B cell (primary cell): ENCODE data around the gene PPP1R3D. TPM values are rescaled to one million over a fixed set of nuclear protein-coding genes. Genes with fewer than 3 reads are reported as not detected.

Source experiments
- ATAC-seq: fragments of 200-7000 bp; cut with Tn5 transposase; one replicate; pipeline ENCODE4 v1.10.0; 2021; ENCODE audit warnings: low read depth, mild to moderate bottlenecking, moderate number of reproducible peaks, moderate library complexity
- CTCF ChIA-PET: fragments of 350-600 bp; sonication (Branson Sonifier 250); formaldehyde crosslinking; loops from one replicate; lab custom pipeline; 2021; ENCODE audit warnings: antibody characterized with exemption, inconsistent platforms; lab: Charles Lee
- POLR2A ChIA-PET: fragments of 350-600 bp; sonication (Branson Sonifier 250); formaldehyde crosslinking; loops from one replicate; lab custom pipeline; 2021; ENCODE audit warnings: antibody characterized with exemption; lab: Charles Lee
- DNase-seq: peaks from one replicate; pipeline ENCODE4 v3.0.0; 2013
- H2AFZ ChIP-seq: 2 replicates; pipeline ENCODE4 v1.6.1; 2012; ENCODE audit warnings: mild to moderate bottlenecking, low read depth, low read length; ENCODE audit not compliant: insufficient read depth, poor library complexity, severe bottlenecking
- H3K27ac ChIP-seq, 2 donors: 1 replicate in 1 of 2; 2 replicates in 1 of 2; pipeline ENCODE4 v1.5.1; 2012 to 2013; ENCODE audit warnings: low read length in 2 of 2, mild to moderate bottlenecking in 2 of 2, moderate library complexity in 1 of 2
- H3K27me3 ChIP-seq, 4 experiments: fragments of 200-600 bp in 1 of 4; sonication (generic) in 1 of 4; replicated peaks in 1 of 4; 1 replicate in 2 of 4; 2 replicates in 2 of 4; pipeline versions ENCODE4 v1.6.1 to v1.7.0; 2013 to 2016; ENCODE audit warnings: low read length in 3 of 4, mild to moderate bottlenecking in 2 of 4, mixed read lengths in 1 of 4, moderate library complexity in 1 of 4; ENCODE audit not compliant: insufficient read depth in 4 of 4, control insufficient read depth in 3 of 4; ENCODE audit errors: control extremely low read depth in 1 of 4
- H3K36me3 ChIP-seq, 2 experiments: replicated peaks in 1 of 2; 1 replicate in 1 of 2; 2 replicates in 1 of 2; pipeline versions ENCODE4 v1.6.1 to v1.7.1; 2013; ENCODE audit warnings: low read length in 1 of 2; ENCODE audit not compliant: insufficient read depth in 2 of 2, control insufficient read depth in 1 of 2; ENCODE audit errors: control extremely low read depth in 1 of 2, extremely low read depth in 1 of 2
- H3K4me1 ChIP-seq, 2 donors: fragments of 200-600 bp in 1 of 2; sonication (generic) in 1 of 2; 1 replicate in 1 of 2; 2 replicates in 1 of 2; pipeline versions ENCODE4 v1.5.1 to v1.6.1; 2013 to 2017; ENCODE audit warnings: low read length in 2 of 2; ENCODE audit not compliant: control insufficient read depth in 2 of 2, insufficient read depth in 2 of 2
- H3K4me2 ChIP-seq: replicated peaks from 2 replicates; pipeline ENCODE3; 2012; ENCODE audit warnings: mild to moderate bottlenecking, low read depth, low read length; ENCODE audit not compliant: poor library complexity, severe bottlenecking
- H3K4me3 ChIP-seq, 5 experiments: fragments of 200-600 bp in 1 of 5; sonication (generic) in 1 of 5; 1 replicate in 3 of 5; 2 replicates in 2 of 5; pipeline versions ENCODE4 v1.5.1 to v1.7.0; 2011 to 2016; ENCODE audit warnings: low read length in 4 of 5, mild to moderate bottlenecking in 4 of 5, low read depth in 2 of 5, control low read depth in 1 of 5, moderate library complexity in 1 of 5; ENCODE audit not compliant: insufficient read depth in 1 of 5; ENCODE audit errors: control extremely low read depth in 1 of 5, extremely low read depth in 1 of 5
- H3K79me2 ChIP-seq: fragments of 200-600 bp; sonication (generic); one replicate; pipeline ENCODE4 v1.6.0; 2016; ENCODE audit warnings: low read length; ENCODE audit not compliant: control insufficient read depth, insufficient read depth
- H3K9ac ChIP-seq: fragments of 200-600 bp; sonication (generic); 2 replicates; pipeline ENCODE4 v1.6.1; 2017; ENCODE audit warnings: mild to moderate bottlenecking, low read length, moderate library complexity
- H3K9me3 ChIP-seq, 3 donors: one replicate each; pipeline versions ENCODE4 v1.6.1 to v1.7.1; 2013; ENCODE audit warnings: low read length in 2 of 3; ENCODE audit not compliant: control insufficient read depth in 2 of 3, insufficient read depth in 1 of 3; ENCODE audit errors: control extremely low read depth in 1 of 3
- H4K20me1 ChIP-seq: 2 replicates; pipeline ENCODE4 v1.6.0; 2012; ENCODE audit warnings: mild to moderate bottlenecking, low read length; ENCODE audit not compliant: insufficient read depth, control insufficient read depth, poor library complexity, severe bottlenecking
- H3K27ac Mint-ChIP-seq: one replicate; pipeline ENCODE4 v1.8.0; 2021; ENCODE audit warnings: mixed read lengths
- H3K27me3 Mint-ChIP-seq: one replicate; pipeline ENCODE4 v1.8.0; 2021; ENCODE audit warnings: mixed read lengths
- H3K4me1 Mint-ChIP-seq: one replicate; pipeline ENCODE4 v1.8.0; 2021; ENCODE audit warnings: mixed read lengths
- H3K4me3 Mint-ChIP-seq: one replicate; pipeline ENCODE4 v1.8.0; 2021; ENCODE audit warnings: mixed read lengths
- H3K9me3 Mint-ChIP-seq: one replicate; pipeline ENCODE4 v1.8.0; 2022; ENCODE audit warnings: mixed read lengths; ENCODE audit not compliant: insufficient read depth
- CTCF ChIP-seq: fragments of 200-600 bp; IDR thresholded peaks from one replicate; pipeline ENCODE4 v1.8.0; 2022; ENCODE audit warnings: antibody characterized with exemption, mild to moderate bottlenecking
- EZH2 ChIP-seq: IDR thresholded peaks from 2 replicates; pipeline ENCODE4 v1.6.1; 2012; ENCODE audit warnings: borderline replicate concordance, low read depth, mild to moderate bottlenecking, moderate library complexity, low read length; ENCODE audit not compliant: insufficient read depth, poor library complexity, severe bottlenecking
- WGBS: methylation state at CpG from one replicate; pipeline ENCODE4 v1.1.5; 2013; ENCODE audit warnings: missing lambda C conversion rate; ENCODE audit not compliant: insufficient coverage; 5-methylcytosine and 5-hydroxymethylcytosine counted together
- intact Hi-C: fragments of 100-400 bp; cut with micrococcal nuclease; formaldehyde crosslinking; loops from one replicate; pipeline ENCODE4 v1.10.0; 2022
- polyA plus RNA-seq: library from polyadenylated mRNA; depleted of rRNA; stranded (reverse); fragments of >200 nt; gene quantifications from 2 replicates; pipeline ENCODE4 v1.2.3, GENCODE V29; 2012
- total RNA-seq, 2 donors: library from RNA; stranded (reverse); fragments of 120-200 nt in 1 of 2; gene quantifications; 1 replicate in 1 of 2; 2 replicates in 1 of 2; pipeline versions ENCODE4 v1.2.3 to v1.2.4, GENCODE V29; 2013 to 2022

The PPP1R3D gene
- total and polyA plus RNA-seq, 2 donors (not counting 1 experiment from before 2014, with no cell fraction given) = 1.2 to 13.6 TPM

DNA sequence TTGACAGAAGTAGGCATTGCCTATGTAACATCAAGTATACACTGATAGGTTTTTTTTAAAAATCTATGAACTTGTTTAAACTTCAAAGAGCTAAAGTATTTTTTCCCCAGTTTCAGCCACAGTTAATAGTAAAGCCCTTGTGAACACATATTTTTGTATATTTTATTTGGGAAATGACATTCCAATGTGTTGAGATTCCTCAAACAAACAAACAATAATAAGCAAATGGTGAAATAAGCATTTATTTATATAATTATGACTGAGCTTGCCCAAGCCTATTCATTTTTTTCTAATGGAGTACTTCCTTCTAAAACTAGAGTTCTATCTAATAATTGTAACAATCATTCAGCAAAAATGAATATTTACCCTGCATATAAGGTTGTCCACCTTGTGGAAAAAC, 19.2 kb downstream of the PPP1R3D start:
- no peaks in the 10 kb centered on the region for H3K36me3 ChIP-seq
- POLR2A ChIA-PET = no interaction called here
- Mint-ChIP-seq H3K4me1 (no peaks in the 10 kb centered on the region), H3K27me3 (peaks cover 23% of the 10 kb centered on the region), H3K27ac (no peak overlapping the region), H3K9me3 (no peaks in the 10 kb centered on the region), H3K4me3 (no peak overlapping the region)
- H3K4me2 ChIP-seq = no peak overlapping the region
- H3K4me3 ChIP-seq = no peak overlapping the region
- H3K9ac ChIP-seq = no peak overlapping the region
- peaks cover 0 to 10% (median 0%) of the 10 kb centered on the region in 4 experiments for H3K27me3 ChIP-seq
- H3K27ac ChIP-seq = no peak overlapping the region
- CTCF ChIA-PET = no interaction called here
- TF ChIP-seq CTCF (no peak), EZH2 (no peak)
- ATAC-seq = no peak
- no peaks in the 10 kb centered on the region for H4K20me1 ChIP-seq
- no peaks in the 10 kb centered on the region for H3K79me2 ChIP-seq
- no peak for DNase-seq
- H3K4me1 ChIP-seq = no peaks in the 10 kb centered on the region
- intact Hi-C loops = no loop called here
- H3K9me3 ChIP-seq = no peaks in the 10 kb centered on the region
- no peak overlapping the region for H2AFZ ChIP-seq

- Histone ChIP-seq H3K27me3 (peaks cover 0 to 3% (median 0%) of the 10 kb centered on the region in 4 experiments), H3K9me3 (no peaks in the 10 kb centered on the region), H3K4me1 (no peaks in the 10 kb centered on the region), H3K9ac (no peak overlapping the region), H3K4me3 (no peak overlapping the region), H3K79me2 (no peaks in the 10 kb centered on the region), H3K36me3 (no peaks in the 10 kb centered on the region), H2AFZ (peak overlapping the region; percentile 42), H4K20me1 (no peaks in the 10 kb centered on the region), H3K4me2 (no peak overlapping the region), H3K27ac (no peak overlapping the region)
- WGBS = 10% methylated on average over 2 of the region's 4 CpGs
- DNase-seq (peak; percentile 21), ATAC-seq (peak; percentile 21)
- intact Hi-C loops = no loop called here
- TF ChIP-seq EZH2 = no peak
- TF ChIP-seq CTCF = no peak
- Mint-ChIP-seq H3K27ac (no peak overlapping the region), H3K9me3 (no peaks in the 10 kb centered on the region), H3K4me1 (peaks cover 4% of the 10 kb centered on the region), H3K4me3 (no peak overlapping the region), H3K27me3 (no peaks in the 10 kb centered on the region)
- POLR2A ChIA-PET = no interaction called here
- CTCF ChIA-PET = interaction anchor here (1.8 kb wide), 1 partner anchor 23 kb away, joined by 4 read pairs; no protein-coding TSS in a partner anchor
Measured at GRCh38 chr20:59912609-59913008, 27.5 kb downstream of the PPP1R3D start.
